Vagina (tissue), 2 donors: ENCODE measurements around the gene BST1. TPM values are rescaled to one million over a fixed set of nuclear protein-coding genes. Genes with fewer than 3 reads are reported as not detected.

Experiments used
- DNase-seq, 2 donors: peaks; one replicate each; pipeline ENCODE4 v3.0.0-alpha.2; 2017; ENCODE audit errors: extremely low spot score in 2 of 2
- H3K27ac ChIP-seq: fragments of 200-600 bp; sonication (generic); one replicate; pipeline ENCODE4 v1.5.1; 2019
- H3K27me3 ChIP-seq: fragments of 200-600 bp; sonication (generic); one replicate; pipeline ENCODE4 v1.5.1; 2019
- H3K36me3 ChIP-seq, 2 donors: fragments of 200-600 bp; sonication (generic); one replicate each; pipeline ENCODE4 v1.5.1; 2017 to 2019
- H3K4me1 ChIP-seq: fragments of 200-600 bp; sonication (generic); one replicate; pipeline ENCODE4 v1.5.1; 2019
- H3K4me3 ChIP-seq, 2 donors: fragments of 200-600 bp; sonication (generic); 1 replicate in 1 of 2; 2 replicates in 1 of 2; pipeline ENCODE4 v1.5.1; 2016 to 2019
- H3K9me3 ChIP-seq: fragments of 200-600 bp; sonication (generic); one replicate; pipeline ENCODE4 v1.5.1; 2019
- POLR2A ChIP-seq, 2 donors: fragments of 450-650 bp; IDR thresholded peaks; one replicate each; pipeline ENCODE4 v1.6.1; 2017; ENCODE audit warnings: antibody characterized with exemption in 2 of 2, mild to moderate bottlenecking in 2 of 2, moderate library complexity in 2 of 2
- POLR2AphosphoS5 ChIP-seq, 2 donors: sonication (generic); formaldehyde crosslinking; IDR thresholded peaks; one replicate each; pipeline ENCODE4 v1.9.0; 2017; ENCODE audit warnings: antibody characterized with exemption in 2 of 2, mild to moderate bottlenecking in 2 of 2, low read depth in 1 of 2; ENCODE audit not compliant: insufficient read depth in 1 of 2
- intact Hi-C: fragments of 100-400 bp; cut with DNase I; formaldehyde crosslinking; loops from one replicate; pipeline ENCODE4 v1.15.1; 2023
- total RNA-seq: library from RNA; depleted of rRNA; stranded (reverse); fragments of >200 nt; gene quantifications from one replicate; pipeline ENCODE4 v1.2.3, GENCODE V29; 2016
- TF ChIP-seq, protein P1 (sequence below), 3 experiments: fragments of 450-650 bp in 2 of 3; fragments of 200-600 bp in 1 of 3; sonication (generic) in 1 of 3; IDR thresholded peaks; one replicate each; pipeline ENCODE4 v1.5.1; 2017 to 2019; ENCODE audit warnings: antibody characterized with exemption in 3 of 3, mild to moderate bottlenecking in 2 of 3, moderate library complexity in 2 of 3

Gene BST1
- total RNA-seq, 1 donor from 2014 or later, result 5.2 TPM

DNA sequence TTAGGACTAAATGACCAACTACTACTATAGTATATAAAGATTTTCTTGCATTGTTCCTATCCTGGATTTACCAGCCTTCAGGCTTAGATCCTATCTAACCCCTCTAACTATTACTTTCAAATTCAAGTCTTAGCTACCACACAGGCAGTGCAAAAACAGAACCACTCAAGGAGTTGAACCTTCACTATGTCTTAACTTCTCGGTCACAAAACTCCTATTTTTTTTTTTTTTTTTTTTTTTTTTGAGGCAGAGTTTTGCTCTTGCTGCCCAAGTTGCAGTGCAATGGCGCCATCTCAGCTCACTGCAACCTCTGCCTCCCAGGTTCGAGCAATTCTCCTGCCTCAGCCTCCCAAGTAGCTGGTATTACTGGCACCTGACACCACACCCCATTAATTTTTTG is 27.5 kb upstream of the BST1 start:
- Histone ChIP-seq H3K27me3 (no peaks in the 10 kb centered on the region), H3K4me1 (no peaks in the 10 kb centered on the region), H3K9me3 (no peaks in the 10 kb centered on the region), H3K4me3 (no peak overlapping the region), H3K27ac (no peak overlapping the region), H3K36me3 (no peaks in the 10 kb centered on the region)
- no peak for DNase-seq
- TF ChIP-seq POLR2A (IDR thresholded peaks at IDR 0.05), result no peak
- intact Hi-C loops, result no loop called here

DNA sequence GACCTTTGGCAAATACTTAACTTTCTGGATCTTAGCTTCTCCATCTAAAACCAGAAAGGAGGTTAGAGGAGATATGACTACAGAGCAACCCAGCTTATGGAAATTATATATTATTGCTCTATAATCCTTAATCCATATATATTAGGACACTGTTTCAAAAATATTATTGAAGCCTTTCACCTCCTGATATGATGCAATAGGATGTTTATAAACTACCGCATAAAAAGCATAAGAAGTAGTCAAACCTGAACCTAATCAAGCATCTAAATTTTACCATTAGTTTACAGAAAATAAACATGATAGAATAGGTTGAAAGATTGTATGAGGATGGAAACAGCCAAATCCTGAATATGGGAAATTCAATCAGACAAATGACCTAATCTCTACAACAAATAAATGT is 26.8 kb upstream of the BST1 start:
- intact Hi-C loops, result no loop called here
- Histone ChIP-seq H3K27me3 (no peaks in the 10 kb centered on the region), H3K4me3 (no peak overlapping the region), H3K36me3 (no peaks in the 10 kb centered on the region), H3K27ac (no peak overlapping the region), H3K4me1 (peaks cover 2% of the 10 kb centered on the region), H3K9me3 (no peaks in the 10 kb centered on the region)
- TF ChIP-seq, protein P1, sequence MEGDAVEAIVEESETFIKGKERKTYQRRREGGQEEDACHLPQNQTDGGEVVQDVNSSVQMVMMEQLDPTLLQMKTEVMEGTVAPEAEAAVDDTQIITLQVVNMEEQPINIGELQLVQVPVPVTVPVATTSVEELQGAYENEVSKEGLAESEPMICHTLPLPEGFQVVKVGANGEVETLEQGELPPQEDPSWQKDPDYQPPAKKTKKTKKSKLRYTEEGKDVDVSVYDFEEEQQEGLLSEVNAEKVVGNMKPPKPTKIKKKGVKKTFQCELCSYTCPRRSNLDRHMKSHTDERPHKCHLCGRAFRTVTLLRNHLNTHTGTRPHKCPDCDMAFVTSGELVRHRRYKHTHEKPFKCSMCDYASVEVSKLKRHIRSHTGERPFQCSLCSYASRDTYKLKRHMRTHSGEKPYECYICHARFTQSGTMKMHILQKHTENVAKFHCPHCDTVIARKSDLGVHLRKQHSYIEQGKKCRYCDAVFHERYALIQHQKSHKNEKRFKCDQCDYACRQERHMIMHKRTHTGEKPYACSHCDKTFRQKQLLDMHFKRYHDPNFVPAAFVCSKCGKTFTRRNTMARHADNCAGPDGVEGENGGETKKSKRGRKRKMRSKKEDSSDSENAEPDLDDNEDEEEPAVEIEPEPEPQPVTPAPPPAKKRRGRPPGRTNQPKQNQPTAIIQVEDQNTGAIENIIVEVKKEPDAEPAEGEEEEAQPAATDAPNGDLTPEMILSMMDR (IDR thresholded peaks at IDR 0.05), result no peak
- TF ChIP-seq POLR2A (IDR thresholded peaks at IDR 0.05), result no peak
- TF ChIP-seq POLR2AphosphoS5 (IDR thresholded peaks at IDR 0.05; ENCODE audit: insufficient read depth in 1 of 2, low read depth in 1 of 2), result no peak
- no peak for DNase-seq

DNA sequence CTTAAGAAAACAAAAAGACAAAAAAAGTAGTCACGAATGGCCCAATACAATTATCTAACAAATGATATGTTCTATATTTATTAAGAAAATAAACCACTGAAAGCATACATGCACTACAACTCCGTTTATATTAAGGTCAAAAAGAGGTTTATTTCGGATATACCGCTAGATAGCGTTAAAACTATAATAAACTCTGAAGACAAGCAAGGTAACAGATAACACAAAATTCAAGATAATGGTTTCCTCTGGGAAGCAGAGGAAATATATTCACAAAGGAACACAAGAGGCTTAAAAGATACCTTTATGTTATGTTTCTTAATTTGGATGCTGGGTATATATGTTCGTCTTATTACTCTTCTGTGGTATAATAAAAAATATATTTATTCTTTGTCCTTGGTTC is 26.0 kb upstream of the BST1 start:
- no peak for DNase-seq
- intact Hi-C loops, result no loop called here
- Histone ChIP-seq H3K9me3 (no peaks in the 10 kb centered on the region), H3K27ac (no peak overlapping the region), H3K4me3 (no peak overlapping the region), H3K27me3 (no peaks in the 10 kb centered on the region), H3K36me3 (no peaks in the 10 kb centered on the region), H3K4me1 (peaks cover 4% of the 10 kb centered on the region)
- TF ChIP-seq POLR2AphosphoS5 (IDR thresholded peaks at IDR 0.05; ENCODE audit: insufficient read depth in 1 of 2, low read depth in 1 of 2) (no peak), POLR2A (IDR thresholded peaks at IDR 0.05) (no peak)
- TF ChIP-seq, protein P1 (IDR thresholded peaks at IDR 0.05), result no peak

DNA sequence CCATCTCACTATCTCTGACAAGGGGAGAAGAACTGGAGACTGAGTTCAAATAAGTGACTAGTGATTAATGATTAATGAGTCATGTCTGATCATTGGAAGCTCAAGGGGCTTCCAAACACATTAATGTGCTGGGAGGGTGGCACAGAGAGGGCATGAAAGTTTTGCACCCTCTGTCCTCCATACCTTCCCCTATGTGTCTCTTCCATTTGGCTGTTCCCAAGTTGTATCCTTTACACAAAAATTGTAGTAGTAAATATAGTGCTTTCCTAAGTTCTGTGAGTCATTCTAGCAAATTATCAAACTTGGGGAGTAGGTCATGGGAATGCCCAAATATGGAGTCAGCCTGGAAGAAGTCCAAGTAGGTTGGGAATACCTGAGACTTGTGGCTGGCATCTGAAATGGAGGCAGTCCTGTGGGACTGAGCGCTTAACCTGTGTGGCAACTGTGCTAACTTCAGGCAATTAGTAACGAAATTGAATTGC is 25.3 kb upstream of the BST1 start:
- TF ChIP-seq POLR2A (IDR thresholded peaks at IDR 0.05) (no peak), POLR2AphosphoS5 (IDR thresholded peaks at IDR 0.05; ENCODE audit: insufficient read depth in 1 of 2, low read depth in 1 of 2) (no peak)
- TF ChIP-seq, protein P1 (IDR thresholded peaks at IDR 0.05), result no peak
- Histone ChIP-seq H3K27ac (no peak overlapping the region), H3K4me3 (no peak overlapping the region), H3K9me3 (no peaks in the 10 kb centered on the region), H3K27me3 (no peaks in the 10 kb centered on the region), H3K36me3 (no peaks in the 10 kb centered on the region), H3K4me1 (peaks cover 7% of the 10 kb centered on the region)
- DNase-seq, result no peak
- intact Hi-C loops, result no loop called here

DNA sequence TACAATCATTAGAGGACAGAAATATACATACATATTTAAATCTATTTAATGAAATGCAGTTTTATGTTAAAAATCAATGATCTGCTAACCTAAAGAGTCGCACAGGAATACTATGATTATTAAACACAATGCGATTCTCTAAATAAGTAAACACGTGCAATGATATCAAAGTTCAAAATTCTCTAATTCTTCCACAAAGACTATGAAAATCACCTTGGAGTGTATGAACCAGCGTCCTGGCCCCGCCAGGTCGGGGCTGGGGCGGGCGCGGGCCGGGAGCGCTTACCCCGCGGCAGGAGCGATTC is 21.8 kb upstream of the BST1 start:
- peak overlapping the region; percentile 65 to 71 for H3K4me3 ChIP-seq
- TF ChIP-seq, protein P1 (IDR thresholded peaks at IDR 0.05), result no peak
- TF ChIP-seq POLR2A (IDR thresholded peaks at IDR 0.05), result no peak
- no peak for TF ChIP-seq POLR2AphosphoS5 (IDR thresholded peaks at IDR 0.05; ENCODE audit: insufficient read depth in 1 of 2, low read depth in 1 of 2)
- H3K9me3 ChIP-seq, result no peaks in the 10 kb centered on the region
- no peaks in the 10 kb centered on the region for H3K27me3 ChIP-seq
- peaks cover 37% of the 10 kb centered on the region for H3K4me1 ChIP-seq
- no peaks in the 10 kb centered on the region for H3K36me3 ChIP-seq
- H3K27ac ChIP-seq, result peak overlapping the region; percentile 86
- intact Hi-C loops, result no loop called here
- no peak for DNase-seq
